GM19452 (cell line): ENCODE measurements around the gene CACNA1H.

Experiments used
- ATAC-seq: cut with Tn5 transposase; IDR thresholded peaks from one replicate; pipeline ENCODE4 v1.9.1; 2021; ENCODE audit not compliant: unreplicated experiment

CACNA1H gene

DNA sequence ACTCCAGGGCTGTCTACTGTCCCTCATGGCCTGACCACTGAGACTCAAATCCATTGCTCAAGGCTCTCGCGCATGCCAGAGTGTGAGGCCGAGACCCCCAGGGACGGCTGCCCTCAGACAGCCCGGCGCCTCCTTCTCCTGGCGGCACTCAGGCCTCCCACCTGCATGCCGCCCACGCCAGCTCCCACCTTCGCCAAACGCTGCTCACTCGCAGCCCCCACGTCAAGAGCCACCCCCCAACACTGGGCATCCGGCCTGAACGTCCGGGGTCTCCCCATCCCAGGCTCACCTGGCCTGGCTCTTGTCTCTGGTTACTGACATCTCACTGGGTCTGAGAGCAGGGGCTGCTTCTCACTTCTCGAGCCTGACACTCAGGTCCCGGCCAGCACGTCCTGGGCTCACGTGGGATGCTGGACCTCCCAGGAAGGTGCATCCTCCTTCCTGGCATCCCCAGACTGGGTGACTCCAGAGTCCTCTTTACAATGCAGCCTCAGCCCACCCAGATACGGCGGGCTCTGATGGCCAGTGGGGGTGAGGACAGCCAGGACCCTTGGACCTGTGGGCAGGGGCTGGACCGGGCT lies 12.2 kb upstream of the CACNA1H start:
- no peak for ATAC-seq

DNA sequence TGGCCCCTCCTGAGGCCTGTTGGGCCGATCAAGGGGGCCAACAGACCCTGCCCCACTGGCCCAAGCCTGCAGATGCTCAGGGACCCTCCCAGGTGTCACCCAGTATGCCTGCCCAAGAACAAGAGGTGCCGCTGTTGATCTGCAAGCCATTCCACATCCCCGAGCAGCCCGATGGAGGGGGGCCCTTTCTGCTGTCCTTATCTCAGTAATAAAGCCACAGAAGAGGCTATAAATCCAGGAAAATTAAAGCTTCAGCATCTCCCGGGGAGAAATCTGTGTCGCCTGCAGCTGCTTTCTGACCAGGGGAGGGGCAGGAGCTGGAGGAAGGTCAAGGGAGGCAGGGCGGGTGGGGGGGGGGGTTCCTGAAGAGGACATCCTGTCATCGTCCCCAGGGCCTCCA lies 11.7 kb upstream of the CACNA1H start:
- ATAC-seq, result no peak

DNA sequence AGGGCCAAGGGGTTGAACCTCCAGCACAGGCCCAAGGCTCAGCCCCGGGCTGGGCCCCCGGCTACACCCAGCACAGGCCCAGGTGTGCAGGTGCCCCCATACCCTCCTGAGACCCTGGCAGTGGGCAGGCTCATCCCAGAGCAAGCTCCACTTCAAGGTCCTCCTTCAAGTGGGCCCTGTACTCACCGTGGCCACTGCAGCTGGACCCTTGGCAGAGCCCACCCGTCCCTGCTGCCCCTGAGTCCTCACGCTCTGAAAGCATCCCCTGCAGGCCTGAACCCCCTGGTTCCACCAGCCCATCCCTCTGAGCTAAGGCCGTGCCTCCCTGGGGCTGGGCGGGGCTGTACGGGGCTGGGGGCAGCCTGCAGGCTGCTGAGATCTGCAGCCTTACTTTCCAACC lies 11.2 kb upstream of the CACNA1H start:
- no peak for ATAC-seq

DNA sequence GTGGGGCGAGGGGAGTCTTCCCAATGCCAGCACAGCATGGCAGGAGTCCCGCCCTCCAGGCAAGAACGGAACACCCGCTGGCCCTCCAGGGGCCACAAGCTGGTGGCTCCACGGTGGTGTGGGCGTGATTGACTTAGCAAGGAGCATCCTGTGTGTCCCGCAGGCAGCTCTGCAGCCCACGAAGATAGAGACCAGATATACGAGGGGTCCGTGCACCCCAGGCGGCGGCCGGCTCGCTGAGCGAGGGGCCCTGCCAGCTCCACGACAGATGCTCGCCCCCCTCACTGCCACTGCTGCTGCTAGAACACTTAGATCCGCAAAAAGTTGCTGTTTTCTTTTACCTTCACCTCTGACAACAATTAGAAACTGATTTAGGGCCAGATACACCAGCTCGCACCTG lies 10.0 kb upstream of the CACNA1H start:
- no peak for ATAC-seq

- ATAC-seq, result no peak
Measured at GRCh38 chr16:1143761-1144450, 9.0 kb upstream of the CACNA1H start.

GRCh38 chr16:1144476-1145382 lies 8.2 kb upstream of the CACNA1H start:
- ATAC-seq, result no peak

DNA sequence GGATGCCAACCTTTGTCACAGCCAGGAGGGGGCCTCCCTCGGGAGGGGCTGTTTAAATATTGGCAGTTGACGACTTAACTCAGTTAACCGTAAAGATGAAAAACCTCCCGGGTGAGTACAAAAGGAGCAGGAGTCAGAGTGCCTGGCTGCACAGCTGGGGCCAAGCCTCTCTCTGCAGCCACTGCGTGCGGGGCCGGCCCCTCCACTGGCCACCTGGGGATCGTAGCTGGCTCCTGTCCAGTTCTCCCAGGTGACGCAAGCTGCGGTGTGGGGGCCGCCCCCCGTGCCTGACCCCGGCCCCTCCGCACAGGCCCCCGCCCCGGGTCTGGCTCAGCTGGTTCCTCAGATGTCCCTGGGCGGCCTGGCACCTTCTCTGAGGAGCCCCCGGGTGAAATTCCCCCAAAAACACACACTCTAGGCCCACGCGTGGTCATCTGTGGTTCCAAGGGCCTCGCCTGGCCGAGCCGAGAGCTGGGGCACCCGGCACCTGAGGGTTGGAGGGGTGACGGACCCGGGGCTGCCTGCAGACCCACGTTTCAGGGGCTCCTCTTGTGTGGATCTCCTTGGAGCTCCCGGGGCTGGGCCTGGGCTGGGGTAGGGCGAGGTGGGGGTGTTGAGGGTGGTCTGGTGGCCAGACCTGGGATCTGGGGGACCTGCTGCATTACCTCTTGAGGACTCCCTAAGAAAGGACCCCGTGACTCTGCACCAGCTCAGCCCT lies 7.4 kb upstream of the CACNA1H start:
- no peak for ATAC-seq

DNA sequence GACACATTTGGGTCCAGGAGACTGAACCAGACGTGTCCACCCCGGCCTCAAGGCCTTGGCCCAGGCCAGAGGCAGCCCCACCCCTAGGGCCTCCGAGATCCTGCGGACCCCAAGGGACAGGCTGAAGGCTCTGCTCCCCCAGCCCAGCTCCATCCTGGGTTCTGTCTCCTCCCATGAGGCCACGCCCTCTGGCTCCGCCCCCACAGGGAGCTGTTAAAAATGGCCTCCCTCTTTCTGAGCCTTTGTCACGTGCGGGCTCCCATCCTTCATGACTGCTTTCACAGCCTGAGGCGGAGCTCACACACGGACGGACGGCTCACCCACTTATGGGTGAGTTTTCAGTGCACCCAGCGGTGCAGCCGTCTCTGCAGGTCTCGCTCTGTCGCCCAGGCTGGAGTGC lies 6.5 kb upstream of the CACNA1H start:
- no peak for ATAC-seq

DNA sequence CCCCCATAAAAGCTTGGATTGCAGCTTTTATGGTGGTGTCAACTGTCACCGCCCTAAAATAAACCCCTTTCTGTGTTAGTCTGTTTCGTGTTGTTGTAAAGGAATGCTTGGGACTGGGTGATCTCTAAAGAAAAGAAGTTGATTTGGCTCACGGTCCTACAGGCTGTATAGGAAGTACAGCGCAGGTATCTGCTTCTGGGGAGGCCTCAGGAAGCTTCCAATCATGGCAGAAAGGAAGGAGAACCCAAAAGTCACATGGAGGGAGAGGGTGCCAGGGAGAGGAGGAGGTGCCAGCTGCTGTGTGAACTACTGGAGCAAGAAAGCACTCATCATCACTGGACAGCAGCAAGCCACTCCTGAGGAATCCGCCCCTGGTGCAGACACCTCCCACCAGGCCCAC lies 5.9 kb upstream of the CACNA1H start:
- ATAC-seq, result no peak

GRCh38 chr16:1149101-1149636 lies 3.7 kb upstream of the CACNA1H start:
- no peak for ATAC-seq

DNA sequence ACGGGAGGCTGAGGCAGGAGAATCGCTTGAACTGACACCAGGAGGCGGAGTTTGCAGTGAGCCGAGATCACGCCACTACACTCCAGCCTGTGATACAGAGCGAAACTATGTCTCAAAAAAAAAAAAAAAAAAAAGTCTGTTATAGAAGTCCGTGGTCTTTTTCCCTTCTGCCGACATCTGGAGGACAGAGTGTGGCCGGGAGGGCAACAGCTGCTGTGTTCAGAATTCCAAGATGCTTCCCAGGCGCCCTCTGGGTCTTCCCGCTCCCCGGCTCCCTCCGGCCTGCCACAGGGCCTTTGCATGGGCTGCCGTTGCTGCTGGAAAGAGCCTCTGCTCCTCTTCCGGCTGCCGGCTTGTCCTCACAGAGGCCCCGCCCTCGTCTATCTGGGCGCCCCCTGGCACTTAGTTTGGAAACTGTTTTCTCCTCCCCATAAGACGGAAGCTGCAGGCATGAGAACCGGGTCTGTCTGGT lies 2.4 kb upstream of the CACNA1H start:
- no peak for ATAC-seq

DNA sequence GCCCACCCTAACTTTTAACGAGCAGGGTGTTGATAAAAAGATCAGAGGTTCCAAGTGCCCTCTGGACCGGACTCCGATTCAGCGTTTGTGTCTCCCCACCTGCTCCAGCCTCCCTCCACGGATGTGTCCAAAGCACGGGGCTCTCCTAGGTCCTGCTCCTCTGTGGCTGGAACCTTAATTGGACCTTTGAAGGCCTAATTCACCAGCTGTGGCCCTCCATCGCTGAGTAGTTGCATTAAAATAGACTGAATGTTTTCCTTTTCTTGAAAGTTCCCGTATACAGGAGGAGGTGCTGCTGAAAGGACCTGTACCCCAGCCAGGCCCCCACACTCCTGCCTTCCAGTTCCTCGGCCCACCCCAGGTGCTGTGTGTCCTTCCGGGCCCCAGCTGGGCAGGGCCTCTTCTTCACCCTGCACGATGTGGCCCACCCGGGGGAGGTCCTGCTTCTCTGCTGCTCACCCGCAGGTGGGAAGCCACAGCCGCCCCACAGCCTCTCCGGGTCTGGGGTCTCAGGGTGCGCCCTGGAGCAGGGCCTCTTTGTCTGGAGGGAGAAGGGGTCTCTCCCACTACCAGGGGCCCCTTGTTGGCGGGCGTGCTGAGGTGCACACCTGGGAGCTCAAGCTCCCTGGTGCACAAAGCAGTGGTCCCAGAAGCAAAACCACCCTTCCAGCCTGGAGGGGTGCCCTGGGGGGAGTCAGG lies 1.3 kb upstream of the CACNA1H start:
- ATAC-seq, result no peak

GRCh38 chr16:1152123-1152638 lies 725 bp upstream of the CACNA1H start:
- ATAC-seq, result no peak

GRCh38 chr16:1153480-1154160 lies 714 bp downstream of the CACNA1H start:
- ATAC-seq, result no peak

DNA sequence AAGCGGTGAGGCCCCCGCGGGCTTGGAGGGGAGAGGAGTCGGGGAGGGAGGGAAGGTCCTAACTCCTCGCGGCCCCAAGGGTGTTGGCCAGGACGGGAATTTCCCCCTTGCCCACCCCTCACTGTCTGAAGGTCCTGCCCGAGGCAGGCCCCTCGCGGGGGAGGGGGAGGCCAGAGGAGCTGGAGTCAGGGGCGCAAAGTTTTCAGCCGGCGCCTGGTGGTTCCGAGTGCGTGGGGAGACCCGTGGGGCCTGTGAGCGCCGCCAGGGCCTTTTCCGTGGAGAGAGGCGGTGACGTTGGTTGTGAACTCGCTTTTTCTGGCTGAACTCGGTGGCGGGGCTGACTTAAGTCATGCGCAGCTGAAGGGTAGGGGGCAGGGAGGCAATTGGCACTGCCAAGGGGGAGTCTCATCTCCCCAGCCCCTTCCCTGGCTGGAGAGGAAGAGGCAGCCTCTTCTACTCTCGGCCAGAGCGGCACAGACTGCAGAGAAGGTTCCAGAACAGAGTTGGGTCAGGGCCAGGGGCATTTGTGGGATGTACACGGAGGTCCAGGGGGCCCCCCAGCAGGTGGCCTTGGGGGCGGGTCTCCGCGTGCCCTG lies 1.5 kb downstream of the CACNA1H start:
- ATAC-seq, result no peak

DNA sequence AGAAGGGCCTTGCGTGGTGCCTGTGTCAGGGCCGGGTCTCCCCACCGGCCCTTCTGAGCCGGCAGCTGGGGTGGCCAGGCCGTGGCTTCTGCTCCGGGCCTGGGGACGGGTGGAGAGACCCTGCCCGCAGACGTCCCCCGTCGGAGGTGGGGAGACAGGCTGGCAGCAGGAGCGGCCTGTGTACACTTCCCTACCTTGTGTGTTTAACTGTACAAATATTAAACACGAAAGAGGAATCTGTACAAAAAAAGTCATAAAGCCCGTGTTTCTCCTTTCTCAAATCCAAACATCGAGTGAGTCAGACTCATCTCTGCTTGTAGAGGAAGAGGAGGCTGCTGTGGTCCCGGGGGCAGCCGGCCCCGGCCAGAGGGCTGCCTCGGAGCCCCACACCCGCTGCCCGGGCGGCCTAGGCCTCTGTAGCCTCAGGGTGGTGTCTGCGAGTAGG lies 2.0 kb downstream of the CACNA1H start:
- no peak for ATAC-seq

GRCh38 chr16:1155353-1156054 lies 2.6 kb downstream of the CACNA1H start:
- no peak for ATAC-seq
